HEK293 (cell line): ENCODE measurements around the gene PPM1F.
"Not testable (repeated sequence)": the region's sequence is repeated elsewhere in the genome, so short reads cannot be mapped to it uniquely, and the experiment has no call there.

Source experiments
- CTCF ChIA-PET: fragments of 350-600 bp; formaldehyde crosslinking; extraction: SDS; loops from one replicate; lab custom pipeline; 2021; ENCODE audit warnings: antibody characterized with exemption; lab: Yijun Ruan, JAX
- POLR2A ChIA-PET: fragments of 300-600 bp; formaldehyde crosslinking; extraction: SDS; loops from one replicate; lab custom pipeline; 2020; ENCODE audit warnings: antibody characterized with exemption, inconsistent platforms; lab: Yijun Ruan, JAX
- H3K27ac ChIP-seq: fragments of 200-500 bp; sonication (Bioruptor generic); 2 replicates; pipeline ENCODE4 v1.5.1; 2014; ENCODE audit warnings: low read depth, low read length, control low read depth, inconsistent platforms; ENCODE audit errors: extremely low read depth
- H3K36me3 ChIP-seq, 2 experiments: fragments of 200-500 bp in 1 of 2; sonication (Bioruptor generic) in 1 of 2; 1 replicate in 1 of 2; 2 replicates in 1 of 2; pipeline ENCODE4 v1.5.1; 2014 to 2017; ENCODE audit warnings: inconsistent platforms in 2 of 2, low read length in 2 of 2; ENCODE audit not compliant: control insufficient read depth in 2 of 2, insufficient read depth in 1 of 2
- H3K4me1 ChIP-seq: fragments of 200-500 bp; sonication (Bioruptor generic); 2 replicates; pipeline ENCODE4 v1.5.1; 2014; ENCODE audit warnings: mild to moderate bottlenecking, low read length, inconsistent platforms; ENCODE audit not compliant: control insufficient read depth, insufficient read depth
- H3K4me3 ChIP-seq: 2 replicates; pipeline ENCODE4 v1.5.1; 2011; ENCODE audit warnings: low read depth, mild to moderate bottlenecking, control low read depth, low read length, moderate library complexity
- H3K9me3 ChIP-seq: fragments of 200-500 bp; sonication (Bioruptor generic); 2 replicates; pipeline ENCODE4 v1.5.1; 2014; ENCODE audit warnings: low read depth, low read length, inconsistent platforms; ENCODE audit not compliant: control insufficient read depth, insufficient read depth
- BCL11B ChIP-seq: fragments of 450-650 bp; formaldehyde crosslinking; IDR thresholded peaks from 2 replicates; pipeline ENCODE4 v1.5.1; 2016; ENCODE audit warnings: low read depth, missing biosample characterization, missing genetic modification characterization
- GLI2 ChIP-seq: fragments of 450-650 bp; formaldehyde crosslinking; IDR thresholded peaks from 2 replicates; pipeline ENCODE4; 2017; ENCODE audit warnings: missing biosample characterization, missing genetic modification characterization, low read depth, borderline replicate concordance
- KLF1 ChIP-seq: fragments of 450-650 bp; formaldehyde crosslinking; IDR thresholded peaks from 2 replicates; pipeline ENCODE4 v1.5.1; 2016; ENCODE audit warnings: missing biosample characterization, missing genetic modification characterization
- KLF16 ChIP-seq: fragments of 450-650 bp; formaldehyde crosslinking; IDR thresholded peaks from 2 replicates; pipeline ENCODE4 v1.5.1; 2017; ENCODE audit warnings: missing biosample characterization, missing genetic modification characterization
- SCRT2 ChIP-seq: fragments of 450-650 bp; formaldehyde crosslinking; IDR thresholded peaks from 2 replicates; pipeline ENCODE4 v1.5.1; 2016; ENCODE audit warnings: missing biosample characterization, missing genetic modification characterization
- SETDB1 ChIP-seq: IDR thresholded peaks from one replicate; pipeline ENCODE4 v1.6.1; 2017; ENCODE audit warnings: mild to moderate bottlenecking, low read length, moderate library complexity, mixed read lengths; ENCODE audit not compliant: insufficient read length
- SP2 ChIP-seq: fragments of 450-650 bp; formaldehyde crosslinking; IDR thresholded peaks from 2 replicates; pipeline ENCODE4 v1.5.1; 2016; ENCODE audit warnings: missing biosample characterization, missing genetic modification characterization
- SP7 ChIP-seq: fragments of 450-650 bp; formaldehyde crosslinking; IDR thresholded peaks from 2 replicates; pipeline ENCODE4 v1.5.1; 2016; ENCODE audit warnings: missing biosample characterization, missing genetic modification characterization
- ZNF112 ChIP-seq: fragments of 450-650 bp; formaldehyde crosslinking; IDR thresholded peaks from 2 replicates; pipeline ENCODE4 v1.5.0; 2017; ENCODE audit warnings: missing biosample characterization, missing genetic modification characterization
- ZNF16 ChIP-seq: fragments of 450-650 bp; formaldehyde crosslinking; IDR thresholded peaks from 2 replicates; pipeline ENCODE4 v1.5.1; 2016; ENCODE audit warnings: low read depth, missing biosample characterization, missing genetic modification characterization
- ZNF221 ChIP-seq: fragments of 450-650 bp; formaldehyde crosslinking; IDR thresholded peaks from 2 replicates; pipeline ENCODE4 v1.5.1; 2017; ENCODE audit warnings: missing biosample characterization, missing genetic modification characterization, borderline replicate concordance
- ZNF341 ChIP-seq: fragments of 450-650 bp; formaldehyde crosslinking; IDR thresholded peaks from 2 replicates; pipeline ENCODE4; 2016; ENCODE audit warnings: low read depth, missing biosample characterization, missing genetic modification characterization
- ZNF354C ChIP-seq: fragments of 450-650 bp; formaldehyde crosslinking; IDR thresholded peaks from 2 replicates; pipeline ENCODE4 v1.5.1; 2016; ENCODE audit warnings: missing biosample characterization, missing genetic modification characterization, low read depth, borderline replicate concordance
- ZNF548 ChIP-seq: fragments of 450-650 bp; formaldehyde crosslinking; IDR thresholded peaks from 2 replicates; pipeline ENCODE4 v1.5.1; 2016; ENCODE audit warnings: missing biosample characterization, missing genetic modification characterization
- ZNF571 ChIP-seq: fragments of 450-650 bp; formaldehyde crosslinking; IDR thresholded peaks from 2 replicates; pipeline ENCODE4 v1.5.0; 2017; ENCODE audit warnings: missing biosample characterization, missing genetic modification characterization
- ZNF629 ChIP-seq: fragments of 450-650 bp; formaldehyde crosslinking; IDR thresholded peaks from 2 replicates; pipeline ENCODE4 v1.5.1; 2017; ENCODE audit warnings: missing biosample characterization, missing genetic modification characterization
- ZNF791 ChIP-seq: fragments of 450-650 bp; formaldehyde crosslinking; IDR thresholded peaks from 2 replicates; pipeline ENCODE4 v1.5.1; 2016; ENCODE audit warnings: missing biosample characterization, missing genetic modification characterization
- TF ChIP-seq, protein P1 (sequence below): fragments of 450-650 bp; IDR thresholded peaks from 2 replicates; pipeline ENCODE4 v1.5.1; 2018; ENCODE audit warnings: missing biosample characterization, mild to moderate bottlenecking, missing genetic modification characterization
- TF ChIP-seq, protein P2 (sequence below): fragments of 450-650 bp; formaldehyde crosslinking; IDR thresholded peaks from 2 replicates; pipeline ENCODE4 v1.5.1; 2016; ENCODE audit warnings: missing biosample characterization, missing genetic modification characterization, low read depth
- TF ChIP-seq, protein P3 (sequence below): fragments of 450-650 bp; IDR thresholded peaks from 2 replicates; pipeline ENCODE4 v1.5.1; 2018; ENCODE audit warnings: missing biosample characterization, missing genetic modification characterization

Gene PPM1F

DNA sequence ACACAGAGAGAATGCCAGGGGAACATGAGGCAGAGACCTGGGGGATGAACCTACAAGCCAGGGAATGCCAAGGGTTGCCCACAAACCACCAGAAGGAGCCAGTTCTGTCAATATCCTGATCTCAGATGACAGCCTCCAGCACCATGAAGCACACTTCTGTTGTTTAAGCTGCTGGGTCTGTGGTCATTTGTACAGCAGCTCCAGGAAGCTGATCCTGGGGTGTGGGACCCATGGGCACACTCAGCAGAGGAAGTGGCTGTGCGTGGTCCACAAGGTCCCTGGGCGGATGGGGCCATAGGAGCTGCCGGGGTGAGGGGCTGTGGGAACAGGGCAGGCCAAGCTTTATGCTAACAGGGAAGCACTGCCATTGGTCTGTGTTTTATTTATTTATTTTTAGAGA, 12.1 kb downstream of the PPM1F start:
- ChIA-PET CTCF (interaction anchor here (0.6 to 8.0 kb wide), 6 partner anchors 10 to 228 kb away, joined by 3 to 120 read pairs (median 4); partner anchors contain the start of gene PPM1F), POLR2A (no interaction called here)
- Histone ChIP-seq H3K4me3 (no peak overlapping the region), H3K4me1 (no peaks in the 10 kb centered on the region), H3K27ac (no peak overlapping the region), H3K9me3 (no peaks in the 10 kb centered on the region), H3K36me3 (peaks cover 0 to 82% of the 10 kb centered on the region in 2 experiments; a peak in 2 of 3 replicates)
- TF ChIP-seq ZNF221 (no peak), KLF16 (tag by site-specific recombination) (no peak), KLF1 (tag by site-specific recombination) (no peak), ZNF791 (no peak), ZNF16 (tag by site-specific recombination) (no peak), GLI2 (tag by site-specific recombination) (no peak), ZNF548 (tag by site-specific recombination) (no peak), BCL11B (tag by site-specific recombination) (no peak), SP7 (tag by site-specific recombination) (no peak), ZNF354C (tag by site-specific recombination) (no peak), ZNF112 (no peak), SP2 (tag by site-specific recombination) (no peak), ZNF571 (tag by site-specific recombination) (no peak), SCRT2 (tag by site-specific recombination) (no peak), ZNF341 (no peak)
- TF ChIP-seq, protein P1, sequence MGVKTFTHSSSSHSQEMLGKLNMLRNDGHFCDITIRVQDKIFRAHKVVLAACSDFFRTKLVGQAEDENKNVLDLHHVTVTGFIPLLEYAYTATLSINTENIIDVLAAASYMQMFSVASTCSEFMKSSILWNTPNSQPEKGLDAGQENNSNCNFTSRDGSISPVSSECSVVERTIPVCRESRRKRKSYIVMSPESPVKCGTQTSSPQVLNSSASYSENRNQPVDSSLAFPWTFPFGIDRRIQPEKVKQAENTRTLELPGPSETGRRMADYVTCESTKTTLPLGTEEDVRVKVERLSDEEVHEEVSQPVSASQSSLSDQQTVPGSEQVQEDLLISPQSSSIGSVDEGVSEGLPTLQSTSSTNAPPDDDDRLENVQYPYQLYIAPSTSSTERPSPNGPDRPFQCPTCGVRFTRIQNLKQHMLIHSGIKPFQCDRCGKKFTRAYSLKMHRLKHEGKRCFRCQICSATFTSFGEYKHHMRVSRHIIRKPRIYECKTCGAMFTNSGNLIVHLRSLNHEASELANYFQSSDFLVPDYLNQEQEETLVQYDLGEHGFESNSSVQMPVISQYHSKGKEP (tag by site-specific recombination), result no peak

DNA sequence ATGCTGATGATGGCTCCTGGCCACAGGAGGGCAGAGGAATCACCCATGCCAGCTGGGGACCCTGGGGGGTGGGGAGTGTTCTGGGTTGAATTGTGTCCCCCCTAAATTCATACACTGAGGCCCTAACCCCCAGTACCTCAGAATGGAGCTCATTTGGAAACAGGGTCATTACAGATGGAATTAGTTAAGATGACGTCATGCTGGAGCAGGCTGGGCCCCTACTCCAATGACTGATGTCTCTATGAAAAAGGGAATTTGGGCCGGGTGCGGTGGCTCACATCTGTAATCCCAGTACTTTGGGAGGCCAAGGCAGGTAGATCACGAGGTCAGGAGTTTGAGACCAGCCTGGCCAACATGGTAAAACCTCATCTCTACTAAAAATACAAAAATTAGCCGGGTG, 12.7 kb downstream of the PPM1F start:
- TF ChIP-seq ZNF629 (tag by site-specific recombination), result 0 out of 2 replicates have a peak, but pooled peaks have one; percentile 37
- TF ChIP-seq, protein P2, sequence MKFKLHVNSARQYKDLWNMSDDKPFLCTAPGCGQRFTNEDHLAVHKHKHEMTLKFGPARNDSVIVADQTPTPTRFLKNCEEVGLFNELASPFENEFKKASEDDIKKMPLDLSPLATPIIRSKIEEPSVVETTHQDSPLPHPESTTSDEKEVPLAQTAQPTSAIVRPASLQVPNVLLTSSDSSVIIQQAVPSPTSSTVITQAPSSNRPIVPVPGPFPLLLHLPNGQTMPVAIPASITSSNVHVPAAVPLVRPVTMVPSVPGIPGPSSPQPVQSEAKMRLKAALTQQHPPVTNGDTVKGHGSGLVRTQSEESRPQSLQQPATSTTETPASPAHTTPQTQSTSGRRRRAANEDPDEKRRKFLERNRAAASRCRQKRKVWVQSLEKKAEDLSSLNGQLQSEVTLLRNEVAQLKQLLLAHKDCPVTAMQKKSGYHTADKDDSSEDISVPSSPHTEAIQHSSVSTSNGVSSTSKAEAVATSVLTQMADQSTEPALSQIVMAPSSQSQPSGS (tag by site-specific recombination), result peak; percentile 81
- TF ChIP-seq, all 188 proteins: peak for 2; not testable (repeated sequence) for 186
- H3K4me3 ChIP-seq, H3K27ac ChIP-seq, POLR2A ChIA-PET, H3K4me1 ChIP-seq, H3K9me3 ChIP-seq: not testable (repeated sequence)
- CTCF ChIA-PET, result interaction anchor here (0.6 to 8.0 kb wide), 10 partner anchors 11 to 382 kb away, joined by 3 to 120 read pairs (median 4); partner anchors contain the start of gene PPM1F
- peaks cover 0 to 82% of the 10 kb centered on the region in 2 experiments; a peak in 2 of 3 replicates for H3K36me3 ChIP-seq

DNA sequence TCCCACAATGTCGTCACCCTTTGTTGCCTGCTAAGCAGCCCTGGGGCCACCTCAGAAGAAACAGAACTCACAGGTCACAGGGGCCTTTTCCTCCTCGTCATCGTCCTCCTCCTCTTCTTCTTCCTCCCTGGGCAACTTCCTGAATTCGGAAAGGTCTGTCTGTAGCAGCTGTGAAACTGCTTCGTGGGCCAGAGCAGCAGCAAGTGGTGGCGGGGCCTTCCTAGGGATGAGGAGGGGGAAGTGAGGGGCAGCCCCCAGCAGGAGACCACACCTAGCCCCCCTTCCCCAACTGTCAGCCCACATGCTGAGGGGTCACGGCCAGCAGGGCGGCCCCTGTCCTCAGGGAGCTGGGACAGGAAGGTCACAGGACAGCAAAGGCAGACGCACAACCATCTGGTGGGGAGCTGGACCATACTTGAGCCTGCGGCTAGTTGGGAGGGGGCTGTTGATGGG, 13.2 kb downstream of the PPM1F start:
- H3K4me1 ChIP-seq, result no peaks in the 10 kb centered on the region
- peaks cover 0 to 80% of the 10 kb centered on the region in 2 experiments; a peak in 2 of 3 replicates for H3K36me3 ChIP-seq
- POLR2A ChIA-PET, result no interaction called here
- TF ChIP-seq SETDB1 (no peak), ZNF221 (no peak)
- TF ChIP-seq, protein P1 (tag by site-specific recombination), result no peak
- TF ChIP-seq, protein P3, sequence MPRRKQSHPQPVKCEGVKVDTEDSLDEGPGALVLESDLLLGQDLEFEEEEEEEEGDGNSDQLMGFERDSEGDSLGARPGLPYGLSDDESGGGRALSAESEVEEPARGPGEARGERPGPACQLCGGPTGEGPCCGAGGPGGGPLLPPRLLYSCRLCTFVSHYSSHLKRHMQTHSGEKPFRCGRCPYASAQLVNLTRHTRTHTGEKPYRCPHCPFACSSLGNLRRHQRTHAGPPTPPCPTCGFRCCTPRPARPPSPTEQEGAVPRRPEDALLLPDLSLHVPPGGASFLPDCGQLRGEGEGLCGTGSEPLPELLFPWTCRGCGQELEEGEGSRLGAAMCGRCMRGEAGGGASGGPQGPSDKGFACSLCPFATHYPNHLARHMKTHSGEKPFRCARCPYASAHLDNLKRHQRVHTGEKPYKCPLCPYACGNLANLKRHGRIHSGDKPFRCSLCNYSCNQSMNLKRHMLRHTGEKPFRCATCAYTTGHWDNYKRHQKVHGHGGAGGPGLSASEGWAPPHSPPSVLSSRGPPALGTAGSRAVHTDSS (tag by site-specific recombination), result peak; percentile 84
- TF ChIP-seq, all 188 proteins: peak for 1
- CTCF ChIA-PET, result interaction anchor here (0.6 to 8.0 kb wide), 25 partner anchors 11 to 381 kb away, joined by 3 to 120 read pairs (median 6); partner anchors contain the start of gene PPM1F
- no peak overlapping the region for H3K27ac ChIP-seq
- no peak overlapping the region for H3K4me3 ChIP-seq
- no peaks in the 10 kb centered on the region for H3K9me3 ChIP-seq
